Measurements from ENCODE around the gene KCNJ10.

Gene KCNJ10

GRCh38 chr1:160098852-160099561 lies 29.0 kb upstream of the KCNJ10 start:
- DNase-seq = peak; percentile 97 to 98

GRCh38 chr1:160097911-160098851 lies 28.2 kb upstream of the KCNJ10 start, which contains the start of gene IGSF8:
TSS of gene IGSF8 (minus strand) at chr1:160098619. CDS start at chr1:160098472, 147 bp downstream.
- DNase-seq = peak; percentile 91 to 94

- DNase-seq = no peak
Observed at GRCh38 chr1:160097151-160097910, 27.4 kb upstream of the KCNJ10 start.

- DNase-seq = peak in 1 of 2 donors; percentile 47
Observed at GRCh38 chr1:160096274-160097116, 26.5 kb upstream of the KCNJ10 start.

DNA sequence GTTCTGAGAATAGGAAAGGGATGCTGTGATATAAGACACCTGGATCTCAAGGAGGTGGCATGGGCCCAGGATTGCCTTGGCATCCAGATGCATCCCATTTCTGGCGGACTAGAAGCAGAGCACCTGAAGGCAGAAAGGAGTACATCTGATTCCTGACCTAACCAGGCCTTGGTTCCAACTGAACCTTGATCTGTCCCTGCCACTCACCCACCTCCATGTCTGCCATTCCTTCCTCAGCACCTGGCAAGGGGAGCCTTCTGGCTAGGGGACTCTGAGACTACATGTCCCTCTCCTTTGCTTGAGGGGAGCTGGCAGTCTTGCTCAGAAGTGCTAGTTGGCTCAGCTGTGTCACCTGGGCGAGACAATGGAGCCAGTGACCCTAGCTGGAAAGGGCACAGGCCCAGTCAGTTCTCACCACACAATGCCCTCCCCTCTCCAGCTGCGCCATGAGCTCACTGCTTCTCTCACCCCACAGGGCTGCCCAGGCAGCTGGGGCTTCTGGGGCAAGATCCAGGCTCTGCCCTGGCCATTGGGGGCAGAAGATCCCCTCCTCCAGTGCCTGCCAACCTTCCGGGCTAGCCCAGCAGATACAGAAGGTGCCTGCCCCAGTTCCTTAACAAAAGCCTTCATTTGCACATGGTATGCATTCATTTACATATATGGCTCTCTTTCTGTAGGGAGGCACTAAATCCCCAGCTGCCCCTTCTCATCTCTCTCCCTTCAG lies 25.6 kb upstream of the KCNJ10 start:
- no peak for DNase-seq

GRCh38 chr1:160094806-160095205 lies 24.8 kb upstream of the KCNJ10 start:
- no peak for DNase-seq

DNA sequence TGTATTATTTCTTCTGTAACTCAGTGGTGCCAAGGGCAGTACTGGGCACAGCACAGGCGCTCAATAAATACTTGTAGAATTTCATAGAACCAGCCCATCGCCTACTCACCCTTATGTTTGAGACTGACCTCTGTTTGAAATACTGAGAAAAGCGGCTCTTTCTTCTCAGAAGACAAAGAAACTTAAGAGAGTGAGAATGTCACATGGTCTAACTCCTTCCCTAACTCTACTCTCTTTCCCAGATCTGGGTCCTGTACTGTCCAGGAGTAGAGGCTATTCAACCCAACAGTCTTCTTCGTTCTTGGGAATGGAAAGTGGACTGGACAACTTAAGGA lies 24.3 kb upstream of the KCNJ10 start:
- no peak for DNase-seq

GRCh38 chr1:160093624-160094290 lies 23.8 kb upstream of the KCNJ10 start:
- DNase-seq = no peak

DNA sequence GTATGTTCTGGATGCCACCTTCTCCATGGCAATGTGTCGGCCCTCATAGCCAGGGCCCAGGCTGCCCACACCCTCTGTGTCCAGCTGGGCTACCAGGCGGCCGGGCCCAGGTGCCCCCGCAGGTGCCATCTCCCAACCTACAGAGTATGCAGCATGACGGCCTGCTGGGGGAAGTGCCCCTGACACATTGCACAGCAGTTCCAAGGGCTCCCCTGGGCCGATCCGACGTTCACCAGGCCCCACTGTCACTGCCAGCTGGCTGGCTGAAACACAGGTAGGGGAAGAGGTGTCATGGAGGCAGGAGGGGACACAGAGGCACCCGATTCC lies 23.1 kb upstream of the KCNJ10 start:
- DNase-seq = no peak

DNA sequence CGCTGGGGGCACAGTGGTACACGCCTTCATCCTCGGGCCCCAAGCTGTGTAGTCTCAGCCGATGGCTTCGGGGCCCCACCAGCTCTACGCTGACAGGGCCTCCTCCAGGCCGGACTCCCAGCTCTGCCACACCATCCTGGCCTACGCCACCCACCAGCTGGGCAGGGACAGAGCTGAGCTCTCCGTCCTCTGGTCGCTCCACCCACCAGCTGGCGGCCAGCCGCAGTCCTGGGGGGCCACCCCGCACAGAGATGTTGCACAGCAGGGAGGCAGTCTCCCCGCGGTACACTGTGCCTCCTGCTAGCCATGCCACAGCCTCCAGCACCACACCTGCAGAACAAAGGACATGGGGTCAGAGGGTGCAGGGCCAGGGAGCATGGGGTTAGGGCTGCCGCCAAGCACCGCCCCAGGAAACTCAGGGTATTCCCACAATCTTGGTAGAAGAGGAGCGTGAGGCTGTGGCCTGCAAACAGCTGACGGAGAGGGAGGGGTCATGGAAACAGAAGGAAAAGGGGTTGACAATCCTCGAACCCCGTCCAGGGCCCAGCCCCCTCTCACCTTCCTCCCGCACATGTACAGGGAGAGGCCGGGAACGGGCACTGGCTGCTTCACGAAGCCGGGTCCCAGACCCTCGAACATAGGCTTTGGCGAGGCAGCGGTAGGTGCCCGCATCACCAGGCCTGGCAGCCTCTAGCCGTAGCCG lies 22.6 kb upstream of the KCNJ10 start:
- DNase-seq = no peak

GRCh38 chr1:160091666-160092223 lies 21.8 kb upstream of the KCNJ10 start:
- DNase-seq = no peak

- DNase-seq = no peak
Observed at GRCh38 chr1:160090760-160091159, 20.8 kb upstream of the KCNJ10 start.

DNA sequence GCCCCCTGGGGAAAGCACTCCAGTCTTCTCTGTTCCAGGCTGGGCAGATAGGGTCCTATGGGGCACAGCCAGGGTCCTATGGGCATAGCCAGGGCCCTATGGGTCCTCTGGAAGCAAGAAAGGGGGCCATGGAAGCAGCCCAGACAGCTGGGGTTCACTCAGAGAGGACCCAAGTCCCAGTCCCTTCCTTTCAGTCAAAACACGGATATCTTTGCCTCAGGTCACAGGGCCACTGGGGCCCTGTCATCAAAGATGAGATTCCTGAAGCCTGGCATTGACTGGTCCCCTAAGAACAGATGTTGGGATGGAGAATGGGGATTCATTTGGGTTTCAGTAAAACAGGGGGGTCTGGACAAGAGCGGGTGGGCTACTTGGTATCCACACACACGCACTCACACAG lies 19.9 kb upstream of the KCNJ10 start:
- no peak for DNase-seq

DNA sequence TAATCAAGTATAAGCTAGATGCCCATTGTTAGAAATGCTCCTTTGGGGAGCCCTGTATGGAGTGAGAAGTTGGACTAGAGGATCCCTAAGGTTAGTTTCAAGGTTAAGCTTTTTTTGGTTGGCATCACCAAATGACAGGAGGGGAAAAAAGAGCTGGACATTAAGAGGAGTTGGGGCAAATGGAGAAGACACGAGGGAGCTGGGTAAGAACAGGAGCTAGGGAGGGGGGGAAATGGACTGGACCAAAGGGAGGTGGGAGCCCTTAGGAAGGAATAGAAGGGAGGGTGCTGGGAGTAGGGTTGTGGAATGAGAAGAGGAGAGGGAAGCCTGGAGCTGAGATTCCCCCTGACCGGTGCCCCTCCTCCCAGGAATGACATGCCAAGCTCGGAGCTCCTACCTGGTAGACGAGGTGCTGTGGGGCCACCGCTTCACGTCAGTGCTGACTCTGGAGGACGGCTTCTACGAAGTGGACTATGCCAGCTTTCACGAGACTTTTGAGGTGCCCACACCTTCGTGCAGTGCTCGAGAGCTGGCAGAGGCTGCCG lies 17.2 kb upstream of the KCNJ10 start:
- no peak for DNase-seq

DNA sequence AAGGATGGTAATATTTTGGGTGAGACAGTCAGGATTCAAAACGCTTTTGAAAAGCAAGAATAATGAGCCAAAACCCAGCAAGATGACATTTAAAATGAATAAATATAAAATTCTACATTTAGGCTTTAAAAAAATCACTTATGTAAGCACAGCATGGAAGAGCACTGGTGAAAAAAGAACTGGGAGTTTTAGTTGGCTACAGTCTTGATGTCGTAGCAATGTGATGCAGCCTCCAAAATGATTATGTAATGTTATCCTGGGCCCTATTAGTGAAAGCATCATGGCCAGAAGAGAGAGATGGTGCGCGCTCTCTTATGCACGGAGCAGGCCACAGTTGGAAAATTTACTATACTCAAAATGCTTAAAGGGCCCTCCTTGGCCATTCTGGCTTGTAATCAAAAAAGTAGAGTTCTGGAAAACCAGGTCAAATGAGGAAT lies 16.5 kb upstream of the KCNJ10 start:
- no peak for DNase-seq

DNA sequence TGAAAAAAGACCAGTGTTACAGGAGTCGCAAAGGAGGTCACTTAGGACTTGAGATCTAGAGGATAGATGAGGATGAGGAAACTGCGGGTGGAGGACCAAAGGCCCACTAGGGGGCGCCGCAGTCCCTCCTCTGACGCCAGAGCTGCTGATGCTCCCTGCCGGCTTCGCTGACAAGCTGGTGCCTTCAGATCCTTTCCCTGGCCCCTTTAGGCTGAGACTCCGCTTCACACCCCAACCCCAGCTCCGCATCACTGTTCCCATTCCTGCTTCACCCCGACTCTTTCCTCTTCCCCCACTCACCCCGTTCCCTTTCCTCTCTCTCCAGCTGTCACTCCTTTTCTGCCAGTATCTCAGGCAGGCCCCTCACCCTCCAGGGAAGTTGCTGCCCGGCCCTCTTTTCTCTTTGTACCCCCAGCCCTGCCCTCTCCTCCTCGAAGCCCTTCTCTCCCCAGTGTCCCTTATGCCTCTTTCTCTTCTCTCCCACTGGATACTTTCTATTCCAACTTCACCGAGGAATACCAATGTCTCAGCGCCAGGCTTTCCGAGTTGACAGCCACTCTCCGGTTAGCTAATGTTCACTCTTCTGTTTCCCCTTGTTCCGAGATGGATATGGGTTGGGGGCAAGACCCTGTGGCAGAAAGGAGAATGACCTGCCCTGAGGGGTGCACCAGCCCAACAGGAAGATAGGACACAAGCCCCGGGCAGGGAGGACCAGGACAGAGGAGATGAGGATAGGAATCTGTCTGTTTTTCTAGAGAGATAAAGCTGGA lies 15.9 kb upstream of the KCNJ10 start:
- DNase-seq = peak; percentile 74 to 75

DNA sequence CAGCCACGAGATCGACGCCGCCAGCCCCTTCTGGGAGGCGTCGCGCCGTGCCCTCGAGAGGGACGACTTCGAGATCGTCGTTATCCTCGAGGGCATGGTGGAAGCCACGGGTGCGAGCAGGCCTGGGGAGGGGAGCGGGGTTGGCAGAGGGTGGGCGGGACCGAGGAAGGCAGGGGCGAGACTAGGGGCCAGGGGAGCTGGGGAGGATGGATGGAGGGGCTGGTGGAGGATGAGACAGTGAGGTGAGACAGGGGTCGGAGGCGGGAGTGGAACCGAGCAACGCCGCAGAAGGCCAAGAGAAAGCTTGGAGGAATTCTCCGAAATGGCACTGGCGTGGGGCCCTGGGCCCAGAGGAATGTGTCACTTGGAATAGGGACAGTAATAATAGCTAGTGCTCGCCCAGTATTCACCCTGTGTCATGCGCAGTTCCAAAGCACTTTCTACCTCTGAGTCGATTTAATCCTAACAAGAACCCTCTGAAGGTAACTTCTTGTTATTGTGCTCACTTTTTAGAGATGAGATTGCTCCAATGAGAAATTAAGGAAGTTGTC lies 14.9 kb upstream of the KCNJ10 start:
- DNase-seq = no peak

GRCh38 chr1:160083968-160084770 lies 14.2 kb upstream of the KCNJ10 start:
- DNase-seq = peak; percentile 75 to 81

Data from CD4-positive, alpha-beta T cell treated with Interleukin-1 beta for 1 hour (primary cell).